Endodermal cell (in vitro differentiated cells): Measurements from ENCODE around the gene OR5D13. TPM values are rescaled to one million over a fixed set of nuclear protein-coding genes. Genes with fewer than 3 reads are reported as not detected.

Experiments used
- DNase-seq: peaks from one replicate; pipeline ENCODE4 v3.0.0-alpha.2; 2017
- H3K27ac ChIP-seq: 2 replicates; pipeline ENCODE4 v1.5.1; 2013; ENCODE audit warnings: mild to moderate bottlenecking, low read depth, low read length, moderate library complexity
- H3K27me3 ChIP-seq: 2 replicates; pipeline ENCODE4 v1.6.1; 2013; ENCODE audit warnings: mild to moderate bottlenecking, low read length, moderate library complexity; ENCODE audit not compliant: insufficient read depth, control insufficient read depth, poor library complexity, severe bottlenecking
- H3K36me3 ChIP-seq: 2 replicates; pipeline ENCODE4 v1.7.0; 2013; ENCODE audit warnings: mild to moderate bottlenecking, low read length, moderate library complexity; ENCODE audit not compliant: control insufficient read depth, insufficient read depth
- H3K4me1 ChIP-seq: one replicate; pipeline ENCODE4 v1.7.0; 2013; ENCODE audit warnings: low read length; ENCODE audit not compliant: control insufficient read depth, insufficient read depth
- H3K4me3 ChIP-seq: 2 replicates; pipeline ENCODE4 v1.5.1; 2013; ENCODE audit warnings: mild to moderate bottlenecking, low read length, moderate library complexity
- H3K9ac ChIP-seq: 2 replicates; pipeline ENCODE4 v1.6.1; 2013; ENCODE audit warnings: mild to moderate bottlenecking, low read length, moderate library complexity; ENCODE audit not compliant: poor library complexity, severe bottlenecking; ENCODE audit errors: extremely low read depth
- H3K9me3 ChIP-seq: 2 replicates; pipeline ENCODE4 v1.6.1; 2013; ENCODE audit warnings: mild to moderate bottlenecking, low read length, moderate library complexity; ENCODE audit not compliant: control insufficient read depth
- H3K27ac Mint-ChIP-seq: 2 replicates; pipeline ENCODE4 v1.8.0; 2020; ENCODE audit warnings: mixed read lengths
- H3K27me3 Mint-ChIP-seq: 2 replicates; pipeline ENCODE4 v1.8.0; 2021; ENCODE audit warnings: mild to moderate bottlenecking, mixed read lengths; ENCODE audit not compliant: insufficient read depth
- H3K36me3 Mint-ChIP-seq: 2 replicates; pipeline ENCODE4 v1.8.0; 2020; ENCODE audit warnings: low read depth, mixed read lengths
- H3K4me1 Mint-ChIP-seq: 2 replicates; pipeline ENCODE4 v1.8.0; 2020; ENCODE audit warnings: mixed read lengths
- H3K4me3 Mint-ChIP-seq: 2 replicates; pipeline ENCODE4 v1.8.0; 2020; ENCODE audit warnings: mild to moderate bottlenecking, moderate library complexity, mixed read lengths
- H3K9me3 Mint-ChIP-seq: 2 replicates; pipeline ENCODE4 v1.8.0; 2020; ENCODE audit warnings: mild to moderate bottlenecking, mixed read lengths
- CTCF ChIP-seq: fragments of 200-600 bp; sonication (generic); conservative IDR thresholded peaks from 2 replicates; pipeline ENCODE4 v1.5.0; 2021; ENCODE audit warnings: antibody characterized with exemption, mild to moderate bottlenecking
- WGBS, 2 experiments: methylation state at CpG; one replicate each; pipeline versions ENCODE4 v1.1.5 to v1.1.7; 2013; ENCODE audit warnings: missing lambda C conversion rate in 2 of 2, mixed read lengths in 1 of 2; ENCODE audit not compliant: insufficient coverage in 1 of 2, insufficient read length in 1 of 2; 5-methylcytosine and 5-hydroxymethylcytosine counted together
- total RNA-seq, 2 donors: library from RNA; stranded (reverse); fragmentation: NEBNext Ultra II Directional in 1 of 2; extraction: Animal tissue kit (Norgen Biotek cat#: 25700) in 1 of 2; gene quantifications; 2 replicates in 1 of 2; 3 replicates in 1 of 2; pipeline ENCODE4 v1.2.1, GENCODE V29; 2021

Gene OR5D13
- total RNA-seq, 2 donors from 2014 or later = not detected

GRCh38 chr11:55806248-55806647 lies 33.0 kb downstream of the OR5D13 start:
- no peak for TF ChIP-seq CTCF
- Histone ChIP-seq H3K4me1 (no peaks in the 10 kb centered on the region), H3K9me3 (peaks cover 74% of the 10 kb centered on the region), H3K27ac (no peak overlapping the region), H3K9ac (no peak overlapping the region), H3K4me3 (no peak overlapping the region), H3K36me3 (no peaks in the 10 kb centered on the region), H3K27me3 (no peaks in the 10 kb centered on the region)
- WGBS, 2 experiments = 85% methylated on average over 1 of the region's 1 CpG; no CpG with 5 or more reads in 1 of the 2 experiments
- H3K9me3 Mint-ChIP-seq = peaks cover 74% of the 10 kb centered on the region
- no peak overlapping the region for H3K27ac Mint-ChIP-seq
- no peaks in the 10 kb centered on the region for H3K4me1 Mint-ChIP-seq
- no peaks in the 10 kb centered on the region for H3K27me3 Mint-ChIP-seq
- no peaks in the 10 kb centered on the region for H3K36me3 Mint-ChIP-seq
- H3K4me3 Mint-ChIP-seq = no peak overlapping the region
- DNase-seq = no peak

- H3K9me3 Mint-ChIP-seq = peaks cover 79% of the 10 kb centered on the region
- Histone ChIP-seq H3K4me3 (no peak within 1 kb of the TSS), H3K4me1 (no peaks in the 10 kb centered on the region), H3K27ac (no peak within 1 kb of the TSS), H3K36me3 (no peaks in the 10 kb centered on the region), H3K9ac (no peak within 1 kb of the TSS), H3K27me3 (no peaks in the 10 kb centered on the region), H3K9me3 (peaks cover 79% of the 10 kb centered on the region)
- no peaks in the 10 kb centered on the region for H3K4me1 Mint-ChIP-seq
- no CpG with 5 or more reads among the region's 1 CpG for WGBS, 2 experiments
- H3K27me3 Mint-ChIP-seq = no peaks in the 10 kb centered on the region
- no peaks in the 10 kb centered on the region for H3K36me3 Mint-ChIP-seq
- H3K27ac Mint-ChIP-seq = no peak within 1 kb of the TSS
- H3K4me3 Mint-ChIP-seq = no peak within 1 kb of the TSS
- TF ChIP-seq CTCF = no peak
- DNase-seq = no peak
Observed at GRCh38 chr11:55811067-55811466, 37.8 kb downstream of the OR5D13 start, which contains the start of gene OR5L1. Gene OR5L1, plus strand, starts transcription at chr11:55811367. Its CDS starts 100 bp downstream, at chr11:55811467.

- H3K27me3 ChIP-seq = no peaks in the 10 kb centered on the region
- no peak within 1 kb of the TSS for H3K9ac ChIP-seq
- H3K4me1 ChIP-seq = no peaks in the 10 kb centered on the region
- H3K4me1 Mint-ChIP-seq = no peaks in the 10 kb centered on the region
- H3K27me3 Mint-ChIP-seq = no peaks in the 10 kb centered on the region
- no peak for TF ChIP-seq CTCF
- H3K36me3 ChIP-seq = no peaks in the 10 kb centered on the region
- H3K27ac ChIP-seq = no peak within 1 kb of the TSS
- DNase-seq = no peak
- no peaks in the 10 kb centered on the region for H3K36me3 Mint-ChIP-seq
- H3K4me3 ChIP-seq = peak within 1 kb of the TSS; percentile 10
- H3K9me3 ChIP-seq = peaks cover 62% of the 10 kb centered on the region
- peaks cover 80% of the 10 kb centered on the region for H3K9me3 Mint-ChIP-seq
- H3K27ac Mint-ChIP-seq = no peak within 1 kb of the TSS
- 75 to 83% methylated on average over 5 of the region's 5 CpGs for WGBS, 2 experiments
- no peak within 1 kb of the TSS for H3K4me3 Mint-ChIP-seq
Observed at GRCh38 chr11:55819330-55819729, 46.1 kb downstream of the OR5D13 start, which contains the start of gene OR5D18. Gene OR5D18, plus strand, starts transcription at chr11:55819630. Its CDS starts 0 bp downstream, at chr11:55819630.

Other genes starting within 250 kb of the OR5D13 start
- gene OR4C15, start 219.0 kb upstream of the OR5D13 start, total RNA-seq = not detected
- gene OR4C16, start 201.3 kb upstream of the OR5D13 start, total RNA-seq = not detected
- gene OR4C11, start 165.8 kb upstream of the OR5D13 start, total RNA-seq = not detected
- not detected for gene OR4P4, start 138.3 kb upstream of the OR5D13 start, total RNA-seq
- not detected for gene OR4S2, start 125.1 kb upstream of the OR5D13 start, total RNA-seq
- gene OR4C6, start 111.2 kb upstream of the OR5D13 start, total RNA-seq = not detected
- not detected for gene OR5D14, start 22.1 kb downstream of the OR5D13 start, total RNA-seq
- gene OR5L1, start 37.9 kb downstream of the OR5D13 start, total RNA-seq = not detected
- gene OR5D18, start 46.2 kb downstream of the OR5D13 start, total RNA-seq = not detected
- gene OR5L2, start 53.8 kb downstream of the OR5D13 start, total RNA-seq = not detected
- gene OR5D16, start 65.3 kb downstream of the OR5D13 start, total RNA-seq = not detected
- gene TRIM51, start 109.9 kb downstream of the OR5D13 start, total RNA-seq = not detected
- gene OR5W2, start 141.1 kb downstream of the OR5D13 start, total RNA-seq = not detected
- gene OR5I1, start 163.0 kb downstream of the OR5D13 start, total RNA-seq = not detected
- not detected for gene OR10AG1, start 196.5 kb downstream of the OR5D13 start, total RNA-seq
- not detected for gene OR5F1, start 221.2 kb downstream of the OR5D13 start, total RNA-seq